Measurements from ENCODE around the gene VPS51.

VPS51 gene

GRCh38 chr11:65083134-65083833 is 12.7 kb upstream of the VPS51 start:
- no peak for DNase-seq (ENCODE audit: low read depth)
- TF ChIP-seq, protein P1, sequence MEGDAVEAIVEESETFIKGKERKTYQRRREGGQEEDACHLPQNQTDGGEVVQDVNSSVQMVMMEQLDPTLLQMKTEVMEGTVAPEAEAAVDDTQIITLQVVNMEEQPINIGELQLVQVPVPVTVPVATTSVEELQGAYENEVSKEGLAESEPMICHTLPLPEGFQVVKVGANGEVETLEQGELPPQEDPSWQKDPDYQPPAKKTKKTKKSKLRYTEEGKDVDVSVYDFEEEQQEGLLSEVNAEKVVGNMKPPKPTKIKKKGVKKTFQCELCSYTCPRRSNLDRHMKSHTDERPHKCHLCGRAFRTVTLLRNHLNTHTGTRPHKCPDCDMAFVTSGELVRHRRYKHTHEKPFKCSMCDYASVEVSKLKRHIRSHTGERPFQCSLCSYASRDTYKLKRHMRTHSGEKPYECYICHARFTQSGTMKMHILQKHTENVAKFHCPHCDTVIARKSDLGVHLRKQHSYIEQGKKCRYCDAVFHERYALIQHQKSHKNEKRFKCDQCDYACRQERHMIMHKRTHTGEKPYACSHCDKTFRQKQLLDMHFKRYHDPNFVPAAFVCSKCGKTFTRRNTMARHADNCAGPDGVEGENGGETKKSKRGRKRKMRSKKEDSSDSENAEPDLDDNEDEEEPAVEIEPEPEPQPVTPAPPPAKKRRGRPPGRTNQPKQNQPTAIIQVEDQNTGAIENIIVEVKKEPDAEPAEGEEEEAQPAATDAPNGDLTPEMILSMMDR (IDR thresholded peaks at IDR 0.05; ENCODE audit: low read depth, low read length): no peak
- H3K4me3 ChIP-seq (ENCODE audit: low read depth, low read length): peak overlapping the region; percentile 96

DNA sequence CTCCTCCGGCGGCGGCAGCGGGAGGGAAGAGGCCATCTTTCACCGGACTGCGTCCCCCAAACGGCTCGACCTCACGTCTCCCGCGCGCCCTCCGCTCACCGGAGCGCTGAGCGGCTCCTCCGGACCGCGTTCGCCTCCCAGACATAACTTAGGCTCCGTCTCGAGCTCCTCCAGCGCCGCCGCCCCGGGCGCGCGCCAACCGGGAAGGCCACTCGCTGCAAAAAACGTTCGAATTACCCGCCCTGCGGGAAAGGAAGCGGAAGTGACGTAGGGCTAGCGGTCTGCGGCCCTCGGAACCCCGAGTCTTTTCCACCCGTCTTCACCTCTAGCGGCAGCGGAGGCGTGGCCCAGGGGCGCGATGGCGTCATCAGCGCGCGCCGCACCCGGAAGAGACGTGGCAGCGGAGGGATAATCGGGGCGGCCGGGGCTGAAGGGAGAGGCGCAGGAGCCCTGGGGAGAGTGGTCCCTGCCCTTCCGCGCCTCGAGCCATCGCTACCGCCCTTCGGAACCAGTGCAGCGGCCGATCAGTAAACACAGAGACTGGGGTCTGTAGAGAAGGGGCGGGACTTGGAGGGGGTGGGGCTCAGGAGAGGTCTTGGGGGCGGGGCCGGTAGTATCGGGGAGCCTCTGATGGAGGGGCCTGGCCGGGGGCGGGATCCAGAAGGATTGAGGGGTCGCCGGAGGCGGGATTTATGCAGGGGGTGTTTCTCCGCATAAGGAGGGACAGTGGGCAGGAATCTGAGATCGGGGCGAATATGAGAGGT is 12.0 kb upstream of the VPS51 start, which contains the start of the genes CDCA5 and ZFPL1:
Gene CDCA5, minus strand, starts transcription at position 207 of the 764 bp plus-strand sequence. Its CDS starts 62 bp downstream, at position 145.
Gene ZFPL1, plus strand, starts transcription at position 389 of the 764 bp plus-strand sequence. CDS start 477 bp downstream, outside the sequence.
- peak within 1 kb of the TSS; percentile 96 for H3K4me3 ChIP-seq (ENCODE audit: low read depth, low read length)
- TF ChIP-seq MYC (IDR thresholded peaks at IDR 0.05; ENCODE audit: low read depth, low read length) (peak; percentile 60), MAX (IDR thresholded peaks at IDR 0.05; ENCODE audit: low read depth, low read length) (peak; percentile 72; the same call in 1 of the 2 replicates), POLR2A (IDR thresholded peaks at IDR 0.05; ENCODE audit: extremely low read depth, insufficient read length) (peak; percentile 77)
- TF ChIP-seq, protein P1 (IDR thresholded peaks at IDR 0.05; ENCODE audit: low read depth, low read length): no peak
- DNase-seq (ENCODE audit: low read depth): peak; percentile 97

DNA sequence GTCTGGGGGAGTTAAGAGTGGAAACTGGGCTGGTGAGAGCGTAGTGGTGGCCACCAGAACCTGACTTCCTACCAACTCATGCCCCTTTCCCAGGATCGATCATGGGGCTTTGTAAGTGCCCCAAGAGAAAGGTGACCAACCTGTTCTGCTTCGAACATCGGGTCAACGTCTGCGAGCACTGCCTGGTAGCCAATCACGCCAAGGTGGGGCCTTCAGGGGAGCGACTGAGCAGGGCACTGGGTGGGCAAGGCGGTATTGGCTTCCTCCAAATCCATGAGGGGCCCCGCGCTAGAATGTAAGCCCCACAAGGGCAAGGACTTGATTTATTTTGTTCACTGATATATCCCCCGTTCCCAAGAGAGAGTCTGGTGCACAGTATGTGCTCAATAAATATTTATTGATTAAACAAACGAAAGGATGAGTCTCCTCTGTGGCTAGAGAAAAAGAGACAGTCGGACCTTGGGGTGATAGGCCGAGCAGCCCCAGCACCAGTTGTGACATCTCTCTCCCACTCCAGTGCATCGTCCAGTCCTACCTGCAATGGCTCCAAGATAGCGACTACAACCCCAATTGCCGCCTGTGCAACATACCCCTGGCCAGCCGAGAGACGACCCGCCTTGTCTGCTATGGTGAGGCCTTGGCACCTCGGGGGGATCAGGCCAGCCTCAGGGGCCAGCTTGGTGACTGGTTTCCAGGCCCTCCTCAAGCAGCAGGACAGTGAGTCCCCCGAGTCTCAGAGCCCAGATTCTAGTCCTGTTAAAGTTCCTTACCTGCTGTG is 11.2 kb upstream of the VPS51 start:
- TF ChIP-seq MYC (IDR thresholded peaks at IDR 0.05; ENCODE audit: low read depth, low read length) (no peak), MAX (IDR thresholded peaks at IDR 0.05; ENCODE audit: low read depth, low read length) (no peak), POLR2A (IDR thresholded peaks at IDR 0.05; ENCODE audit: extremely low read depth, insufficient read length) (no peak)
- TF ChIP-seq, protein P1 (IDR thresholded peaks at IDR 0.05; ENCODE audit: low read depth, low read length): no peak
- peak overlapping the region; percentile 96 for H3K4me3 ChIP-seq (ENCODE audit: low read depth, low read length)
- no peak for DNase-seq (ENCODE audit: low read depth)

- DNase-seq (ENCODE audit: low read depth): no peak
- no peak overlapping the region for H3K4me3 ChIP-seq (ENCODE audit: low read depth, low read length)
Measured at GRCh38 chr11:65085446-65085845, 10.6 kb upstream of the VPS51 start.

DNA sequence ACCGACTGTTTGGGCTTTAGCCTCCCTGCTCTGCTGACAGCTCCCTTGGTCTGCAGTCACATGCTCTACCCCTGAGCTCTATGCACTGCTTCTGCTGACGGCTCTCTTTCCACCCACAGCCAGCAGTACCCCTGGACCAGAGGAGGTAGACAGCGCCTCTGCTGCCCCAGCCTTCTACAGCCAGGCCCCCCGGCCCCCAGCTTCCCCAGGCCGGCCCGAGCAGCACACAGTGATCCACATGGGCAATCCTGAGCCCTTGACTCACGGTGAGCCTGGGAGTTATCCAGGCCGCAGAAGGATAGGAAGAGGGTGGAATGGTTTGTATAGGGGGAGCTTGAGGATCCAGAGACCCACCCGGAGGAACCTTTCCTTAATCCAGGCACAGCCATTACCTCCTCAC is 9.2 kb upstream of the VPS51 start:
- no peak for TF ChIP-seq MAX (IDR thresholded peaks at IDR 0.05; ENCODE audit: low read depth, low read length)
- no peak for TF ChIP-seq MYC (IDR thresholded peaks at IDR 0.05; ENCODE audit: low read depth, low read length)
- no peak for TF ChIP-seq POLR2A (IDR thresholded peaks at IDR 0.05; ENCODE audit: extremely low read depth, insufficient read length)
- TF ChIP-seq, protein P1 (IDR thresholded peaks at IDR 0.05; ENCODE audit: low read depth, low read length): no peak
- H3K4me3 ChIP-seq (ENCODE audit: low read depth, low read length): no peak overlapping the region
- no peak for DNase-seq (ENCODE audit: low read depth)

More at GRCh38 chr11:65085446-65085845, 10.6 kb upstream of the VPS51 start:
- TF ChIP-seq POLR2A (IDR thresholded peaks at IDR 0.05; ENCODE audit: extremely low read depth, insufficient read length) (no peak), MAX (IDR thresholded peaks at IDR 0.05; ENCODE audit: low read depth, low read length) (no peak), MYC (IDR thresholded peaks at IDR 0.05; ENCODE audit: low read depth, low read length) (no peak)
- TF ChIP-seq, protein P1 (IDR thresholded peaks at IDR 0.05; ENCODE audit: low read depth, low read length): no peak

Data from NB4 (cell line).